Glomerular visceral epithelial cell (primary cell): ENCODE measurements around the gene EMILIN2.
"Not testable (repeated sequence)": the region's sequence is repeated elsewhere in the genome, so short reads cannot be mapped to it uniquely, and the experiment has no call there.

Experiments used
- DNase-seq: peaks from one replicate; pipeline ENCODE4 v3.0.0-alpha.2; 2016; ENCODE audit errors: extremely low spot score

The EMILIN2 gene

DNA sequence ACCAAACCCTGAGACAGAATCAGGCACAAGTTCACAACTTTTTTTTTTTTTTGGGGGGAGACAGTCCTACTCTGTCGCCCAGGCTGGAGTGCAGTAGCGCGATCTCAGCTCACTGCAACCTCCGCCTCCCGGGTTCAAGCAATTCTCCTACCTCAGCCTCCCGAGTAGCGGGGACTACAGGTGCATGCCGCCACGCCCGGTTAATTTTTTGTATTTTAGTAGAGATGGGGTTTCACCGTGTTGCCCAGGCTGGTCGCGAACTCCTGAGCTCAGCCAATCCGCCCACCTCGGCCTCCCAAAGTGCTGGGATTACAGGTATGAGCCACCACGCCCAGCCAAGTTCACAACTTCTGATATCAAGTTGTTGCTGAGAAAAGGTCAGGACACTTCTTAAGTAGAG, 68.7 kb downstream of the EMILIN2 start:
- DNase-seq: not testable (repeated sequence)

- no peak for DNase-seq
Observed at GRCh38 chr18:2916184-2916583, 69.4 kb downstream of the EMILIN2 start.

- DNase-seq: peak; percentile 47
Observed at GRCh38 chr18:2917259-2918047, 70.6 kb downstream of the EMILIN2 start.

DNA sequence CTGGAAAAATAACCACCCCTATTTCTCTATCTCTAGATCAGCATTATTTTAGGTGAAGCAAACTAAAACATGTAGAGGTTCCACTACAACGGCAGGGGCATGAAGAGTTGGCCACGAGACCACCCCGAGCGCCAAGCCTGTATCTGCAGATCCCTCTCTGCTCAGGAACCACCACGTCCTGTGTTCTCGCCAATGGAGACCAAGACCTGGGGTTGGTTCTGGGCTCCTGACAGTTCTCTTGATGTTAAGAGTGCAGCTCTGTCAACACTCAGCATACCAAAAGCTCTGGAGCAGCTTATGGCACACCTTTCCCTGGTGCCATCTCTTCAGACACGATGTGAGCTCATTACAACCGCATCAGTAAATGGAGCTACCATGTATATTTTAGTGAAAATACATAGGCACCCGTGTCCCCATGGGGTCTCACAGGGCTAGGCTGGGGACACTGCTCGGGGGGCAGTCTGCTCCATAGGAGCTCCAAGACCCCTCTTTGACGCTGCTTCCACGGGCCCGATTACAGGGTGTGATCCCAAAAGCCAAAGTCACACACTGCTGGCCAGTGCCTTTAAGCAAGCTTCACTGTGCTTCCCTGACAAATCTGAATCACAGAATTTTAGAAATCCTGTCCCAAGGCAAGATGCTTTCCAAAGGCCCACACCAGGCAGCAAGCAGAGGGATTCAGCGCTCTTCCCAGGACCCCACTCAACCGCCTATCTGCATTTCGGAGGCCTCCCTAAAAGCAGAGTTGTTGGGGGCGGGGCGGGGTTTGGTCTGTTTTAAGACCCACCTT, 72.2 kb downstream of the EMILIN2 start:
- DNase-seq: no peak

DNA sequence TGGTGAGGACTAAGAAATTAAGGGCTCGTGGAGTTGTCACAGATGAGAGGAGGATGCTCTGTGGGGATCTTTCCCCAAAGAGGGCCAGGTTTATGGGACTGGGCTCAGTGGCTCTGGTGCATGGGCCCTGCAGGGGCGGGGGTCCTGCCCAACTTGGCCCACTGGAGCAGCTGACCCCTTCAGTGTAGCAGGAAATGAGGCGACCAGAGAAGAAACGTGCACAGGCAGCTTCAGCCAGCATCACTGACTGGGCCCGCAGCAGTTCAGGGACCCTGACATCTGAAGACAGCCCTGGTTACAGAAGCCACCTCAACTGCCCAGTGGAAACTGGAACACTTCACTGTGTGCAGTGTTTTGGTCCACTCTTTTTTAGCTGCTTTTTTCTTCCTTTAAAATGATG, 72.8 kb downstream of the EMILIN2 start:
- DNase-seq: no peak

GRCh38 chr18:2920027-2920426, 73.2 kb downstream of the EMILIN2 start:
- no peak for DNase-seq

- DNase-seq: no peak
Observed at GRCh38 chr18:2920546-2921343, 73.9 kb downstream of the EMILIN2 start.

GRCh38 chr18:2921778-2922177, 75.0 kb downstream of the EMILIN2 start:
- DNase-seq: no peak

DNA sequence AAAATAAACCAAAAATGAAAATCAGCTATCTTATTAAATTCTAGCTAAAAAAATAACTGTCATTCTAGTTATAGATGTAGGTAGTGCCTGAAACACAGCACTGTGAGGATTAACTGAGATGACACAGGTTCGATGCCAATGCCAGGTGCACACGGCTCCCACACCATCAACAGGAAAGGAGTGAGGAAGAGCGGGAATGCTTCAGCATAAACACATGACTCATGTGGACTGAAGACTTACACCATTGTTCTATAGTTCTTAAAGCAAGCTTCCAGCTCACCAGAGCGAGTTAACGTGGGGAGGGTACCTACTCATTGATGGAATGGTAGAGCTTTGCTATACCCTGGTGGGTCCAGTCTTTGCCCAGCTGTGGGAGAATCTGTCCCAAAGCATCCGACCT, 76.7 kb downstream of the EMILIN2 start:
- DNase-seq: no peak

GRCh38 chr18:2924920-2925319, 78.1 kb downstream of the EMILIN2 start:
- DNase-seq: no peak

GRCh38 chr18:2926528-2926927, 79.7 kb downstream of the EMILIN2 start:
- no peak for DNase-seq

DNA sequence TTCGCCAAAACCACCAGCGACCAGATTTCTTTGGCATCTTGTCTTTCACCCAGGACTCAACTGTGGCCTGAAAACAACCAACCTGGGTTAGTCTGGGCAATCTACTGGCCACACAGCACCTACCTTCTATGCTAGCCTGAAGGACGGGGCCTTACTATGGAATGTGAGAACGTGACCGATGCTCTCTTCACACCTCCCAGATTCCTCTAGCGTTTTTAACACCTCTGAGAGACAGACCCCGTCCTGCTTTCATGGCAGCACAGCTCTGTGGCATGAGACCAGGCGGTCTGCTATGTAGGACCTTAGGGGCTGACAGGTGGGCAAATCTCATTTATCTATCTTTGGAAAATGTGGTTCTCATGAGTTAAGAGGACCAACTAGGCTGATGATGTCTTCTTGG, 80.9 kb downstream of the EMILIN2 start:
- DNase-seq: no peak

DNA sequence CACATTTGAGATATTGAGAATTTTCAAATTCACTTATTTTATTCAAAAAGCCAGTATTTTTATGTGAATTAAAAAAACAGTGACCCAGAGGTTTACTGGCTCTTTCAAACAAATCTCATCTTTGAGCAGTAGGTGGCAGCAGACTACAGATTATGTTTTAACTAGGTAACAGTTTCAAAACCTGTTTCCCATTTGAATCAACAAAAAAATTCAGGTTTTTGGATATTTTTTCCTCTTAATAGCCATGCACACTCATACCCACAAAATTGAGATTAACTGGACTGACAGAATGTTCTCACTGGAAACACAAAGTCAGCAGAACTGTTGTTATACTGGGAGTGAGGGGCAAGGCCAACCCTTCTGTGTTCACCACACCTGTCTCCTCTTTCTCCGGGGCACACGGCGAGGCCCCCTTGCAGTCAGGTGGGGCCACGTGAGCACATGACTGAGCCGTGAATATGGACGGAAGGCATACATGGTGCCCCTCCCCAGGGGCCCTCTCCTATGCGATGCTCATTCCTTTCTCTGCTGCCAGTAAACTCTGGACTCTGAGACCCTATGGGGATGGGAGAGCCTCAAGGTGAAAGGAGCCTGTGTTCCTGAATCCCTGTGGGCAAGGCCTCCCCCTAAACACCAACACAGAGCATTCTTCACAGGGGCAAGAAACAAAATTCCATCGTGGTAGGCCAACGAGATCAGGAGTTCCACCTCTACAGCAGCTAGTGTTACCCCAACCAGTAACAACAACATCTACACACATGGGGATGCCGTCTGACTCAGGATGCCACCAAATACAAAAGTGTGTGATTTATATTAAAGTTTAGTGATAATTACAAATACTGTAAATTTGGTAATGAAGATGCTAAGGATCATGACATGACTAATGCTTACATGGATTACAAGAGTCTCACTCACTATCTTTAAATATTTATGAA, 85.7 kb downstream of the EMILIN2 start:
- peak; percentile 61 for DNase-seq

DNA sequence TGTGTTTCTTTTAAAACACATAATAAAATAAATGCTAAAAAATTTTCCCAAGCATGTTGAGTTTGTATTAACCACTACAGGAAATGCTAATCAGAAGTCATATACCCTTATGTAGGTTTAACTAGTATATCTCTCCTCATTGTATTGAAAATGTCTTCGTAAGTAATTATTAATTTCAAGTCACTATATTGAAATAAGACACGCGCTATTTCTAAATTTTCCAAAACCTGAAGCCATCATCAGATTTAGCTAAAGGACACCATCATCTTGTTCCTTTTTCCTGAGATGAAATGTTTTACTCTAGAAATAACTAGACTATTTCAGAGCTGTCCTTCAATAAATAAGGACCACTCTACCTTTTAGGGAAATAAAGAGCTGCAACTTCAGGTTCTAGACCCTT, 87.2 kb downstream of the EMILIN2 start:
- DNase-seq: no peak

DNA sequence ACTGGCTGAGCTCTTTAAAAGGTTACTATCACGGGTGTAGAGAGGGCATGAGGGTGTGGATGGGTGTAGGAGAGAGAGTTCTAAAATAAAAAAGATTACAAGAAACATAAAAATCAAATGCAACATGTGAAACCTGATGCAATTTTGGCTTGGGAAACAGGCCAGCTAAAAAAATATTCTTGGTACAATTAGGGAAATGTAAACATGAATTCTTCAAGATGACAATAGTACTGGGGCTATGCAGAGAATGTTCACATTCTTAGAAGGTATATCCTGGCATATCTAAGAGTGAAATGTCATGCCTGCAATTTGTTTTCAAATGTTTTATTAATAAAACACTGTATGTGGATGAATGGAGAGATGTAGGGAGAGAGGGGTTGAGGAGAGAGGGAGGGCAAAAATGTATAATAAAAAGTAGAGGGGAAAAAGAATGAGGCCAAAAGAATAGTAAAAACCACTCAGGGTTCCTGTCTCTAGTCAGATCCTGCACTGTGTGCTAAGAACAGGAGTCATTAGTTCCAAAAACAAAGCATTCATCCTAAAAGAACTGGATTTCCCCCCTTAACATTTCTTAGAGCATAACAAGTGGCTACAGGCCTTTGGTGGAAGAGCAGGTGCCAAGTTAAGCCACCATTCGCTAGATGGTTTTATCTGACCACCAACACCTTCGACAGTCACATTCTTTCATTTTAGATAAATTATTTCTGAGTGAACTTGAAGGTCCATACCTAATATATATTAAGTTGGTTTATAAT, 88.8 kb downstream of the EMILIN2 start:
- DNase-seq: no peak

GRCh38 chr18:2939317-2939716, 92.5 kb downstream of the EMILIN2 start:
- peak; percentile 92 for DNase-seq

- no peak for DNase-seq
Observed at GRCh38 chr18:2948038-2948437, 101.2 kb downstream of the EMILIN2 start.

GRCh38 chr18:2952605-2953004, 105.8 kb downstream of the EMILIN2 start:
- DNase-seq: no peak

DNA sequence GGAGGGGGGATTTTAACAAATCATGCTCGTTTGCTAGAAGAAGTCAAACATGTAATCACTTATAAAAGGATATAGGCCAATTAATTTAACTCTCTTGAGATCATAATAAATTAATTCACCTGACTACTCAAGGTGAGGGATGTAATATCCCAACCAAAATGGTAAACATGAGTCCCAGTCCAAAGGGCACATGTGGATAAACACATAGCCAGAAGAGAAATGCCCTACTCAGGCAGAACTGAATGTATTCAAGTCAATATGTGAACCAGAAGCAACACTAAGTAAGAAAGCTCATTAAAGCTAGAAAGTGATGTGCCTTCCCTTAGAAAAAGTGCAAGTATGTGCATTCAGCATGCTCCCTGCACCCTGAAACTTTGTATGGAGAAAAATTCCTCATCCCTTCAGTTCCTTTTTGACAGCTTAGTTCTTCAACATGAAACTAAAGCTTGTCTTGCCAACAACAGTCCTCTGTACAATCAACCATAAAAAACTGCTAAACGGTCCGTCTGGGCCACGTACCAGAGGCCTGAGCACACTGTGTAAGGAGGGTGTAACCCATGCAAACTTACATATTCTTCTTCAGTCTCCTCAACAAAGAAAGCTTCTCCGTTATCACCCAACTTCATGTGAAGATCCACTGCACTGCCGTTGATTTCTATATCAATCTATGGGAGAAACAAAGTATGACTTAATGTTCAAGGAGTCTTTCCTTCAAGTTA, 107.3 kb downstream of the EMILIN2 start:
- no peak for DNase-seq
